ENCODE results near the gene MRPL32.
"Not testable (repeated sequence)": the region's sequence is repeated elsewhere in the genome, so short reads cannot be mapped to it uniquely, and the experiment has no call there.

MRPL32 gene

DNA sequence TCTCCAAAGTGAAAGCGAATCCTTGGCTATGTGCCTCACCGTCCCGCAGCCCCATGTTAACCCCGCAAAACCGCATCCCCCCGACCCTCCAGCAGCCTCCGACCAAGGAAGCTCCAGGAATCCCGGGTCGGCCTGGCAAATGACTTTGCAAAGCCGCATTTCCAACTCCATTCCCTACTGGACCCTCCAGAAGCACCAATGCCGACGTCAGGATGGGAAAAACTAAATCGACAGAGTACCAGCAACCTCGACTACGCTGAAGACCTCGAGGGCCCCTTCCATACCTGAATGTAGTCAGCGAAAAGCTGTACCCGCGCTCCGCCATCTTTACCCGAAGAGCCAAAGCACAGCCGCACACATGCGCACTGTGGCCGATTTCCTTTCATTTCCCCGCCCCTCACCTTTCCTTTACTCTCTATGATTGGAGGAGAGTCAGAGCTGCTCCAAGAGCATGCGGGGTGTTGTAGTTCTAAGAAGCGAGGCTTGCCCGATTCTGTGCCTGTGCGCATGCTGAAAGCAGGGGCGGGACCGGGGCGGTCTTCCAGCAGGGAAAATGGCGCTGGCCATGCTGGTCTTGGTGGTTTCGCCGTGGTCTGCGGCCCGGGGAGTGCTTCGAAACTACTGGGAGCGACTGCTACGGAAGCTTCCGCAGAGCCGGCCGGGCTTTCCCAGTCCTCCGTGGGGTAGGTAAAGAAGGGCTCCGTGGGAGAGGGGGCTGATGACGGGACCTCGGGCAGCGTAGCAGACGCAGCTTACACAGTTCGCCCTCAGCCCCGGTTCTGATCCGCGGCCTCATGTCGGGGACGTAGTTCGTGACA lies at the start of gene MRPL32, which contains the start of gene PSMA2:
Gene MRPL32, plus strand, starts transcription at position 543 of the 818 bp plus-strand sequence. Its CDS starts 11 bp downstream, at position 554.
Gene PSMA2, minus strand, starts transcription at position 341 of the 818 bp plus-strand sequence. Its CDS starts 16 bp downstream, at position 325.
- DNase-seq: peak; percentile 97

DNA sequence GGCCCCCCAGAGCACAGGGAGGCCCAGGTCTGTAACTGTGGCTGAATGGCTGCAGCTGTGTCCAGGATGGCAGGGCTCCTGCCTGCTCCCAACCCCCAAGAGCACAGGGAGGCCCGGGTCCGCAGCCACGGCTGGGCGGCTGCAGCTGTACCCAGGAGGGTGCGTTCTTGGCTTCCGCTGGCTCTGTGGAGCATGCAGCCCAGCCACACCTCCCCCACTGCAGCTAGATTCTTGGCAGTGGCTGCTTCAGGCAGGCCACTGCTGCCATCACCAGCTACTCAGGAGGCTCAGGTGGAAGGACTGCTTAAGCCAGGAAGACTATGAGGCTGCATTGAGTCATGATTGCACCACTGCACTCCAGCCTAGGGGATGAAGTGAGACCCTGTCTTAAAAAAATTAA lies 48.2 kb upstream of the MRPL32 start:
- no peak for DNase-seq

DNA sequence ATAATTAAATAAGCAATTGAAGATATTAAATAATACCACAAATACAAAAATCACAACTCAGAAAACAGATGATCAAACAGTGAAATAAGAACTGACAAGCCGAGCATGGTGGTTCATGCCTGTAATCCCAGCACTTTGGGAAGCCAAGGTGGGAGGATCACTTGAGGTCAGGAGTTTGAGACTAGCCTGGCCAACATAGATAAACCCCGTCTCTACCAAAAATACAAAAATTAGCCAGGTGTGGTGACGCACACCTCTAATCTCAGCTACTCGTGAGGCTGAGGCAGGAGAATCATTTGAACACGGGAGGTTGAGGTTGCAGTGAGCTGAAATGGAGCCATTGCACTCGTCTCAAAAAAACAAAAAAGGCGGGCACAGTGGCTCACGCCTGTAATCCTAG lies 47.0 kb upstream of the MRPL32 start:
- not testable (repeated sequence) for DNase-seq

DNA sequence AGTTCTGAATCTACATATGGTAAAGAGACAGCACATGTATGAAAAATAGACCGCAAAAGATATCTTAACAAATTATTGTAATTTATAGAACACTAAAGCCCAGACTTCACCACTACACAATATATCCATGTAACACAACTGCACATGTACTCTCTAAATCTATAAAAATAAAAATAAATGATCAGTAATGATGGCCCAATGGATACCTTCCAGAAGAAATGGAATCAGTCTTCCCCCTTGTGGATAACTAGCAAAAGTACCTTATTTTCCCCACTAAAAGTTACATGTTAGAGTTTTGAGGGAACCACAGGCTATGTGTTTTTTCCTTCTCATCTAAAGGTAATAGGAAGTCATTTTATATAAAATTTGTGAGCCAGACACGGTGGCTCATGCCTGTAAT lies 46.0 kb upstream of the MRPL32 start:
- DNase-seq: no peak

DNA sequence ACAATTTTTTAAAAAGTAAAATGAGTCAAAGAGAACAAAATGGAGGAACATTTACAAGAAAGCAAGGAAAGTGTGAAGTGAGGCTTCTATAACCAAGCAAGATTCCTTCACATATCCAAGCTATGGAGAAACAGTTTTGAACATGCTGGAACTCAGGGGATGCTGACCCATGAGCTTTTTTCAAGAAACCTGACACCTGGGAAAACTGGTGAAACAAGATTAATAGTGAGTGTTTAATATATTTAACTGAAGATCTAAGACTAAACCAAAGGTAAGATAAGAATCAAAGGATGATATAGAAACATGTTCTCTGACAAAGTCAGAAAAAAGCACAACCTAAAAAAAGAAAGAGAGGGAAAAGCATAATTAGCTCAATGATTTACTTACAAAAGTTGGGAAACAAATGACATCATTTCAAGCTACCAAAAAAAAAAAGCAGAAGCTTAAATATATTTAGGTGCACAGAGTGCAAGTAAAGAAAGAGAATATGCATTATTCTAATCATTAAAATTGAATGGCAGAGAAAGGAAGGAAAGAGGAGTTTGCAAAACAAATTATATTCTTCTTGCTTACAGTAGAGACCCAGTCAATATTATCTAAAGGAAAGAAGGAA lies 45.2 kb upstream of the MRPL32 start:
- DNase-seq: no peak

DNA sequence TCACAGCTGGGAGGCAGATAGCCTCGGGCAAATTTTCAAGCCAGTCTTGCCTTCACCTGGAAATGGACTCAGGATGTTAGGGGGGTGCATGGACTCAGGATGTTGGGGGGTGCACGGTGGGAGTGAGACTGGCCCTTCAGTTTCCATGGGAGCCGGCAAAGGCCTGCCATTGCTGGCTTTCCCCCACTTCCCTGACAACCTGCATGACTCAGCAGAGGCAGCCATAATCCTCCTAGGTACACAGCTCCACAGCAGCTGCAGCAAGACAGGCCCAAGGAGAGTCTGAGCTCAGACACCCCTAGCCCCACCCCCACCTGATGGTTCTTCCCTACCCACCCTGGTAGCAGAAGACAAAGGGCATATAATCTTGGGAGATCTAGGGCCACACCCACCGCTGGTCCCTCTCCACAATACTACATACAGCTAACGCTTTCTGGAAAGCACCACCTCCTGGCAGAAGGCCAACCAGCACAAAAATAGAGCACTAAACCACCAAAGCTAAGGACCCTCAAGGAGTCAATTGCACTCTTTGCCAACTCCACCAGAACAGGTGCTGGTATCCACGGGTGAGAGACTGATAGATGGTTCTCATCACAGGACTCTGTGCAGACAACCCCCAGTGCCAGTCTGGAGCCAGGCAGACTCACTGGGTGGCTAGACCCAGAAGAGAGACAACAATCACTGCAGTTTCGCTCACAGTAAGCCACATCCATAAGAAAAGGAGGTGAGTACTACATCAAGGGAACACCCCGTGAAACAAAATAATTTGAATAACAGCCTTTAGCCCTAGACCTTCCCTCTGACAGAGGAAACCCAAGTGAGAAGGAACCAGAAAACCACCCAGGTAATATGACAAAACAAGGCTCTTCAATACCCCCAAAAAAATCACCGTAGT lies 38.6 kb upstream of the MRPL32 start:
- DNase-seq: no peak

DNA sequence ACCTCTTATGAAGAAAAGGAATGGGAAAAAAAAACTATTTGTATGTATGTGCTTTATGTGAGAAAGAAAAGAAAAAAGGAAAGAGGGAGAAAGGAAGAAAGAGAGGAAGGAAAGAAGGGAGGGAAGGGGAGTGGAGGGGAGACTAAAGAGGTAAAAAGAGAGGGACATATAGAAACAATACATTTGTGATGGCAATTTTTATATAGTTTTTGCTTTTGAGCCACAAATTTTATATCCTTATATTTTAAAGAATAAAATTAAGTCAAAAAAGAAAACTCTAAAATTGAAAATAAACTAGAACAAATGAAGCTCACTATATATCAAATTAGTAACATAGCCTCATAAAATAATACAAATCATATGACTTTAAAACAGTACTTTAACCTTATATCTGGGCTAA lies 31.3 kb upstream of the MRPL32 start:
- no peak for DNase-seq

DNA sequence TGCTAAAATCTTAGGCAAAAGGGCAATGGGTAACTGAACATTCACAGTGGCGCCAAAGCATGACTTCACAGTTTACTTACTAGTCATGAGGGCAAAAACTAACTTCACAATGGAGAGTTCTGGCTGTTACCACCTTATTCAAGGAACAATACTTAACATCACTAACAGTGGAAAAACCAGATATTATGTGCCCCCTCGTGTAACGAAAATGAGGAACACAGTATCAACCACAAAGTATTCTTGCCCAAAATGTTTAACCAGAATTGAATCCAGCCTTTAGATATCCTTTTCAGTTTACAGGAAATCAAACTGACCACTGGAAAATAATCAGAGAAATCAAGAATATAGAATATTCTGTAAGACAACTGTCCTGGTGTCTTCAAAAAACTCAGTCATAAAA lies 29.8 kb upstream of the MRPL32 start:
- DNase-seq: no peak

DNA sequence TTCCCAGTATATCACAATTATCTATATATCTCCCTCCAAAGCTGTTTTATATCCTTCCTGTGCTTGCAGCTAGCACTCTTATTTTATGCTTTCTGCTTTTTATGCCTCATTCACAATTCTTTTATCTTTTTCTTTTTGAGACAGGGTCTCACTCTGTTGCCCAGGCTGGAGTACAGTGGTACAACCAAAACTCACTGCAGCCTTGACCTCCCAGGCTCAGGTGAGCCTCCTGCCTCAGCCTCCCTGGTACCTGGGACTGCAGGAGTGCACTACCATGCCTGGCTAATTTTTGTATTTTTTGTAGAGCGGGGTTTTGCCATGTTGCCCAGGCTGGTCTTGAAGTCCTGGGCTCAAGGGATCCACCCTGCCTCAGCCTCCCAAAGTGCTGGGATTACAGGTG lies 26.0 kb upstream of the MRPL32 start:
- DNase-seq: no peak

DNA sequence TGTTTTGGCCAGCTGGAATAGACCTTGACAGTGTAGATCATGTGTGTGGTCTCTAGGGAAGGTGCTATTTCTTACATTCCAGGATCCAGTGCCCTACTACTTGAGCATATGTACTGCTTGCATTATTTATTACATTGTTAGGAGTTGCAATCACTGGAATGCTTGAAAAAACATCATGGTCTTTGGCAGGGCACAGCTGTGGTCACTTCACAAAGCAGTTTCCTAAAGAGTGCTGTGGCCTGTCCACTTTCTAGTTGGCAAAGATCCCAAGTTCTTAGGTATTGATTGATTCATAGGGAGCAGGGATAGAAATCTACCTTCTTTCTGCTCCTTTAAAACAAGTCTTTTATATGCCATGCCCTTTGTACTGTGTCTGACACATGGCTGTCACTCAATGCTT lies 24.9 kb upstream of the MRPL32 start:
- DNase-seq: no peak

DNA sequence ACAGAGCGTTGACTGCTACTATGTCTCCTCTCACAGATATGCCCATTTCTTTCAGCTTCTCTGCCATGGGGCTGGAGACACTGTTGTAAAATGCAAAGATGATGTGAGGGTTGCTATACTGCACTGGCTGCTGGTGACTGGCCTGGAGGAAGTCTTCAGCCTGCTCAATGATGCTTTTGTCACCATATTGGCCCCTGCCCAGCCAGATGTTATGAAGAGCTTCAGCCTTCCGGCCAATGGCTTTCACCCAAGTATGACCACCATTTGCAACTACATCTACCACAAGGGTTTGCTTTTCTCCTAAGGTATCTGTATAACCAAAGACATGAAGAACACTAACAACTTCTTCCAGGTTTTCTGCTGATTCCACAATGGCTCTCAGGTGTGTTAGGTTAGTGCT lies 21.9 kb upstream of the MRPL32 start:
- DNase-seq: no peak

DNA sequence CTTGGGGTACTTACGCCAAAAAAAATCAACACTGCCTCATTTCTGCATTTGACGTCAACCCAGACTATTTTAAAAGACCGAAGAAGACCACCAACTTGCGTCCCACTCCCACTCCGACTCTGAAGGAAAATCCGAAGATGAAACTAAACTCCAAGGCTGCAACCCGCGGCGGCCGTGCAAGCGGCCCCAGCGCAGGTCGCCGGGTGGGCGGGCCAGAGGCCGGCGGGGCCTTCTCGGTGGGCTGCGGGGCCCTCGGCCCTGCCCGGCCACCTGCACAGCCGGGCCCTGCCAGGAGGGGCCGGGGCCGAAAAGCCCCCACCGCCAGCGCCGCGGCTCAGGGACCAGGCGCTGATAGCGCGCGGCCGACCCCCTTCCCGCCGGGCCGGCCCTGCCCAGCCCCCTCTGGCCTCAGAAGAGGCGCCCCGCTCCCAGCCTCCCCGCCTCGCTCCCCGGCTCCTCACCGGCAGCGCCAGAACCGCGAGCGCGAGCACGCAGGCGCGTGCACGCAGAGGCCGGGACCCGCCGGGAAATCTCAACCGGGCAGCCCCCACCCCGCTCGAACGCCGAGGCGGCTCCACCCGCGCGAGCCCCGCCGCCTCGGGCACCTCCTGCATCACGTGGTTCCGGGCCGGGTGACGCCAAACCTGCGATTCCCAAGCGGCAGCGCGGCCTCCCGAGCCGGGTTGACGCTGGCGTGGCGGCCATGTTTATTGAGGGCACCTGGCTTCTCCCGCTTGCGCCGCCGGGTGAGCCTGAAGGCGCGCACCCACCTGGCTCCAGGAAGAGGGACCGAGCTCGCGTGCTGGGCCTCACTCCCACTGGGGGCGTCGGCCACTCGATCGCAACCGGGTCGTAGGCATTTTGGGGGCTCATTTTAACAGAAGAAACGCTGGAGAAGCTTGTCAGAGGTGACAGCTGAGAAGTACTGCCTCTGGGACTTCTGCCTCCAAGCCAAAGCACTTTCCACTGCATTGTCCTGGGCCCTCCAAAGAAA lies 20.4 kb upstream of the MRPL32 start, which contains the start of gene C7orf25:
Gene C7orf25, minus strand, starts transcription at position 617 of the 994 bp plus-strand sequence. CDS start 1,170 bp downstream, outside the sequence.
- DNase-seq: peak; percentile 93

DNA sequence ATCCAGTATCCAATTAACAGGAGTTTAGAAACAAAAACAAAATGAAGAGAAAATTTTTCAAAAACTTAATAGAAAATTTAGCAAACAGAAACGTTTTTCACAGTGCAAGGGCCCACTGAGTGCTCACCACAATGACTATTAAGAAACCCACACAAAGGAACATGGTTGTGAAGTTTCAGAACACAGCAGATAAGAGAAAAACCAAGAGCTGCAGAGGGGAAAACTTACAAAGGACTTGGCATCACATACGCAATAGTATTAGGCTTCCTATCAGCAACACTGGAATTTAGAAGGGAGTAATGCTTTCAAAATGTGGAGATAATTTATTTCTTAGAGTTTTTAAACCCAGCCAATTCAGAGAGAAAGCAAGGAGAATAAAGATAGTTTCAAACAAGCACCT lies 18.6 kb upstream of the MRPL32 start:
- no peak for DNase-seq

DNA sequence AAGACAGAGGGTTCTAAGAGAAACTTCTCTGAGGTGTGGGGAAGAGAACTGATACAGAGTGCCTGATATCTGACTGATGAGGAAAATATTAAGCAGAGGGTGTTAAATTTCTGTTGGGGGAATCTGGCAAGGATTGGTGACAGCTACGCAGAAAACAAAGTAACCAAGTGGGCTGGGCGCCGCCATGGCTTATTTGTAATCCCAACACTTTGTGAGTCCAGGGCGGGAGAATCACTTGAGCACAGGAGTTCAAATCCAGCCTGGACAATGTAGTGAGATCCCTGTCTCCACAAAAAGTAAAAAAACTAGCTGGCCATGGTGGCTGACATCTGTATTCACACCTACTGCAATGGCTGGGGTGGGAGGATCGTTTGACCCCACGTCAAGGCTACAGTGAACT lies 18.2 kb upstream of the MRPL32 start:
- DNase-seq: no peak

DNA sequence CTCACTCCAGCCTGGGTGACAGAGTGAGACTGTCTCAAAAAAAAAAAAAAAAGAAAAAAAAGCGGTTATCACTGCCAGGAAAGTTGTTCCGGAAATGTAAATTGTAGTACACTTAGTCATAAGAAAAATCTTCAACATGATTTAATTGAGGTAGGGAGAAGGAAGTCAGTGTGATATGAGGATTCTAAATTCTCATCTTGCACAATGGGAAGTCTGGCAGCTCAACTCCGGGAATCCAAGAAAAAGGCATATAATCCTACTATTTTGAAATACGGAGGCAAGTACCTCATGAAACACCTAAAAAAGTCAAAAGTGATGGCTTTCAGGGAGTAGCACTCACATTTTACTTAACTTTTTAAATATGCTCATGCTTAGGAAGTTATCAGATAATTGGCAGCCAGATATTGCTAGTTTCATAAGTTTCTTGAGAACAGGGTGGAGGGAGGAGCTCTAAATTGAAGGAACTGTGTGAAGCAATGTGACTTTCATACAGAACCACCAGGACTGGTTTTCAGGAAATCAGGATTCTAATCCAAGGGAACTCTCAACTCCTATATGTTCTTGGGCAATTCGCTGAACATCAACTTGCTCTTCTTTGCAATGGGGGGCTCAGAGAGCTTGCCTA lies 17.6 kb upstream of the MRPL32 start:
- no peak for DNase-seq

DNA sequence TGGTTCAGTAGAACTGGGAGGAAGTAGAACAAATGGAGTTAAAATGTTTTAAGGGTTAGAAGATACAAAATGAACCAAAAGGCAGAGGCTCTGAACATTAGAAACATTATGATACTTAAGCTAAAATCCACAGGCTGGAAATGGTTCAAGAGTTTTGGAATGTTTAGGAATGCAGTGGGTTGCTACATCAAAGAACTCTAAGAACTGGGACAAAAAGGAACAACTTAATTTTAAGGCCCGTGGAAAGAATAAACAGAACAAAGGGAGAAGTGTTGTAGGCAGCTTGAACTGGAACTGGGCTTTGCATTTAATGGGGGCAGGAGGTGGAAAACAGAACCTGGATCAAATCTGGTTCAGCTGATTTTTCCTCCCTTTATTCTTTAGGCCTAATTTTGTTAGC lies 16.8 kb upstream of the MRPL32 start:
- no peak for DNase-seq

DNA sequence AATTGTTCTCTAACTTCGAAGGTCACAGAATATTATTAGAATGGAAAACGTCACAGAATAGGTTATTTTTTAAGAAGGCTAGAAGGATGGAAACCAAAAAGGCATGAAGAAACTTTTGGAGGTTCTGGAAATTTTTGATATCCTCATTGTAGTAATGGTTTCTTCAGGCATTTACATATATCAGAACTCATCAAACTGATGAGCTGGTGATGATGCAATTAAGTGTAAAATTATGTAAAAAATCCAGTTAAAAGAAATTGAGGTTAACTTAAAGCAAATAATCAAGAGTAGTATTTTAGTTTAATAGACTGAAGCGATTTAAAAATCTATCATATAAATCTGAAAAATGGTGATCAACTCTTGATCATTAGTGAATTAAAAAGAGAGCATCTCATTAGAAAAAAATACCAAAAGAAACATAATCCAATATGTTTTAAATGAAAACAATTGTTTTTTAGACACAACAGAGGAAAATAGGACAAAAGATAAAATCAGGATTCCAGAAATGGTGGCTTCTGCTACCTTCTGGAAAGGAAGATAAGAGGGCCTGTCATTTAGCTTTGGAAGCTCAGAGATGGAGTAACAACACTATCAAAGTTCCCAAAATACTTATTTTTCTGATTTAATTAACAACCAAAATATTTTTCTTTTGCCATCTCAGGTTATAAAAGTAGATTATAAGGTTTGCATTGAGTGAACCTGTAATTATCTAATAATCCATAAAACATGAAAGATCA lies 10.0 kb upstream of the MRPL32 start:
- DNase-seq: no peak

DNA sequence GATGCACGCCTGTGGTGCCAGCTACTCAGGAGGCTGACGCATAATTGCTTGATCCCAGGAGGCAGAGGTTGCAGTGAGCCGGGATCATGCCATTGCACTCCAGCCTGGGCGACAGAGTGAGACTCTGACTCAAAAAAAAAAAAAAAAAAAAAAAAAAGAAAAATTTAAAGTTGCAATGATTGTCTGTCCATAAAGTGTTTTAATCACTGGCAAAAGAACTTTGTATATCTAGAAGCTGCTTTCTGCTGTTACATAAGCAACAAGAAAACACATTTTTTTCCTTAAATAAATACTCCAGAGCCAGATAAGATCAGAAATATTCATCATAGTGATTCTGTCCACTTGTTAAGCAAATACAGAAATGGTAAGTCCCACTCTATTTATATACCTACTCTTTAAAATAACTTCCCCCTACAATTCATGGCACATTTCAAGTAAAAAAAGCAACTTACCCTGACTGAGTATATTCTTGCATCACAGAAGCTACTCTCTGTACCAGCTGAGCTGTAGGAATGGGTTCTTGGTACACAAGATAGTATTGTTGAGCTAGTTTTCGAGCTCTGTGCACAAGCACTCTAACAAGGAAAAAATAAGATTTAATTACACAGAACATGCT lies 7.8 kb upstream of the MRPL32 start:
- DNase-seq: no peak

DNA sequence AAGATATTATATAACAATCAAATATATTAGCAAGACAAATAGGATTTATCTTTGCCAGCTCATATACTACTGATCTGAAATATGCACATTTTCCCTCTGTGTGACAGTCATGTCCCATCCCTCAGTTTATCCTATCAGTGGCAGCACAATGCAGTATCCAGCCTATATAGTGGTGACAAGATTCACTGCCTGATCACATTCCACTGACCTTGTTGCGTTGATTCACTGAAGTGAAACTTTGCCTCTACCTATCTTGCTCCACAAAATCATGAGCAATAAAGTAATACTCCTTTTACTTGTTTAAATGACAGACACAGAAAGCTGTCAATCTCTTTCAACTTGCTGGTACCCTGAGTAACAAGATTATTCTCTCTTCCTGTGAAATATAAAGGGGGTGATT lies 6.5 kb upstream of the MRPL32 start:
- no peak for DNase-seq

DNA sequence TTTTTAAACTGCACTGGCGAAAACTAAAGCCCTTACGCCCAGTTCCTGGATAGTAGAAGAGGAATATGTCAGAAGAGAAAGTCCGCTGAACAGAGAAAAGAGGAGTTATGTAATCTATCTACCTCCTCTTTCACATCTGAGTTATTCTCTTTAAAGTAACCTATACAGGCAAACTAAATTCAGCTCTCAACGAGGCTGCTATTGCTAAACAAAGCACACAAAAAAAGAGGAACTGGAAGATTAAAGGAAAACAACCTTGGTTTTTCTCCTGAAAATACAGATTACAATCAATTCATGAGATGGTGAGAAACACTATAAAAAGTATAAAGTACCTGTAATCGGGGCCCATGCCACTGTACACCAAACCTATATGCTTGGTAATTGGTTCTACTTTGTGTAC lies 6.0 kb upstream of the MRPL32 start:
- no peak for DNase-seq
